Measurements from ENCODE around the gene PLA1A. TPM values are rescaled to one million over a fixed set of nuclear protein-coding genes. Genes with fewer than 3 reads are reported as not detected.
A peak's percentile ranks its signal among the peaks of the same experiment; 100 is the strongest.
"Not testable (repeated sequence)": the region's sequence is repeated elsewhere in the genome, so short reads cannot be mapped to it uniquely, and the experiment has no call there.

Gene PLA1A
- polyA plus RNA-seq (ENCODE audit: insufficient read depth in 1 of 5, insufficient read length in 5 of 5, low replicate concordance in 1 of 5), result 1 to 10 TPM in 2 of 5 donors, under 1 TPM in 3; 0.60 to 1.4 (median 0.91) TPM
- long read RNA-seq, donor 1, partial matches to known transcripts, result 0 of 1 reads
- long read RNA-seq, donor 1, other reads (novel, unspliced or antisense), result 0 of 1 reads
- long read RNA-seq, donor 2, result 0 reads
- long read RNA-seq, donor 3, result 0 reads
- long read RNA-seq, donor 4, result 0 reads
- long read RNA-seq, donor 5, result 0 reads
- long read RNA-seq, donor 6, result 0 reads
- long read RNA-seq, donor 7, partial matches to known transcripts, result 0 of 1 reads
- long read RNA-seq, donor 7, other reads (novel, unspliced or antisense), result 0 of 1 reads
- long read RNA-seq, donor 8, result 0 reads

- peak in 1 of 2 donors; percentile 7 for DNase-seq
These were observed at the start of gene PLA1A for GRCh38 chr3:119597548-119598288. TSS of gene PLA1A (plus strand) at chr3:119597885. CDS start at chr3:119597914, 29 bp downstream.

GRCh38 chr3:119548341-119548740 is 49.3 kb upstream of the PLA1A start:
- no peak for DNase-seq

- DNase-seq, result no peak
These were observed 47.3 kb upstream of the PLA1A start for GRCh38 chr3:119550192-119550910.

GRCh38 chr3:119551598-119551997 is 46.1 kb upstream of the PLA1A start:
- no peak for DNase-seq

- DNase-seq, result not testable (repeated sequence)
These were observed 44.8 kb upstream of the PLA1A start for GRCh38 chr3:119552928-119553327.

GRCh38 chr3:119553823-119554415 is 43.8 kb upstream of the PLA1A start:
- no peak for DNase-seq

GRCh38 chr3:119555309-119555735 is 42.4 kb upstream of the PLA1A start:
- DNase-seq, result no peak

- no peak for DNase-seq
These were observed 41.8 kb upstream of the PLA1A start for GRCh38 chr3:119555929-119556328.

GRCh38 chr3:119557192-119557876 is 40.4 kb upstream of the PLA1A start:
- no peak for DNase-seq

GRCh38 chr3:119557877-119558269 is 39.8 kb upstream of the PLA1A start:
- DNase-seq, result no peak

- DNase-seq, result no peak
These were observed 38.9 kb upstream of the PLA1A start for GRCh38 chr3:119558626-119559317.

- DNase-seq, result peak; percentile 9 to 17
These were observed 38.2 kb upstream of the PLA1A start, which contains the start of gene CD80 for GRCh38 chr3:119559441-119559963. TSS of gene CD80 (minus strand) at chr3:119559614. CDS start at chr3:119557728, 1,886 bp downstream.

GRCh38 chr3:119560160-119560559 is 37.5 kb upstream of the PLA1A start:
- DNase-seq, result no peak

GRCh38 chr3:119562307-119562961 is 35.3 kb upstream of the PLA1A start:
- no peak for DNase-seq

- DNase-seq, result not testable (repeated sequence)
These were observed 34.4 kb upstream of the PLA1A start for GRCh38 chr3:119563334-119563733.

GRCh38 chr3:119569156-119569555 is 28.5 kb upstream of the PLA1A start:
- no peak for DNase-seq

- DNase-seq, result no peak
These were observed 27.5 kb upstream of the PLA1A start for GRCh38 chr3:119570229-119570628.

GRCh38 chr3:119571230-119571629 is 26.5 kb upstream of the PLA1A start:
- no peak for DNase-seq

- no peak for DNase-seq
These were observed 26.0 kb upstream of the PLA1A start for GRCh38 chr3:119571688-119572087.

- no peak for DNase-seq
These were observed 22.2 kb upstream of the PLA1A start for GRCh38 chr3:119575507-119575906.
